Caco-2 (cell line): Measurements from ENCODE around the gene HTR3D. TPM values are rescaled to one million over a fixed set of nuclear protein-coding genes. Genes with fewer than 3 reads are reported as not detected.
"Not testable (repeated sequence)": the region's sequence is repeated elsewhere in the genome, so short reads cannot be mapped to it uniquely, and the experiment has no call there.

Source experiments
- BruUV-seq: library from RNA; stranded (reverse); fragments of 400-500 nt; replicated peaks from 2 replicates; lab custom pipeline; 2021; lab: Mats Ljungman, UMichigan
- CTCF ChIA-PET: fragments of 300-600 bp; sonication (Branson Sonifier 250); formaldehyde crosslinking; loops from one replicate; lab custom pipeline; 2022; ENCODE audit warnings: antibody characterized with exemption; lab: Charles Lee
- POLR2A ChIA-PET: fragments of 300-600 bp; sonication (Branson Sonifier 250); formaldehyde crosslinking; loops from one replicate; lab custom pipeline; 2022; ENCODE audit warnings: antibody characterized with exemption; lab: Charles Lee
- DNase-seq, 2 experiments: peaks; one replicate each; pipeline versions ENCODE4 v3.0.0 to v3.0.0-alpha.2; 2020 to 2022
- H3K27me3 ChIP-seq: replicated peaks from 2 replicates; pipeline ENCODE4 v1.6.0; 2011; ENCODE audit warnings: low read length; ENCODE audit not compliant: control insufficient read depth, insufficient read depth
- H3K36me3 ChIP-seq: 2 replicates; pipeline ENCODE4 v1.5.1; 2011; ENCODE audit warnings: low read length; ENCODE audit not compliant: control insufficient read depth, insufficient read depth
- H3K4me1 ChIP-seq: fragments of 250-450 bp; sonication (Bioruptor Pico); 2 replicates; pipeline ENCODE4 v1.5.1; 2020; ENCODE audit warnings: mild to moderate bottlenecking
- H3K4me3 ChIP-seq: 2 replicates; pipeline ENCODE4 v1.5.1; 2011; ENCODE audit warnings: low read depth, mild to moderate bottlenecking, control low read depth, low read length
- H3K9me3 ChIP-seq: fragments of 250-450 bp; sonication (Bioruptor Pico); 2 replicates; pipeline ENCODE4 v1.5.1; 2020; ENCODE audit warnings: mild to moderate bottlenecking, moderate library complexity
- H3K27ac Mint-ChIP-seq: one replicate; pipeline ENCODE4 v1.8.0; 2022; ENCODE audit warnings: mixed read lengths; ENCODE audit not compliant: unreplicated experiment
- H3K27me3 Mint-ChIP-seq: one replicate; pipeline ENCODE4 v1.8.0; 2022; ENCODE audit warnings: mixed read lengths; ENCODE audit not compliant: insufficient read depth, unreplicated experiment
- H3K36me3 Mint-ChIP-seq: one replicate; pipeline ENCODE4 v1.8.0; 2022; ENCODE audit warnings: mild to moderate bottlenecking, mixed read lengths; ENCODE audit not compliant: insufficient read depth, unreplicated experiment
- H3K4me1 Mint-ChIP-seq: one replicate; pipeline ENCODE4 v1.8.0; 2022; ENCODE audit warnings: low read depth, mixed read lengths; ENCODE audit not compliant: unreplicated experiment
- H3K4me3 Mint-ChIP-seq: one replicate; pipeline ENCODE4 v1.8.0; 2022; ENCODE audit warnings: mild to moderate bottlenecking, moderate library complexity, mixed read lengths; ENCODE audit not compliant: unreplicated experiment
- H3K9me3 Mint-ChIP-seq: one replicate; pipeline ENCODE4 v1.8.0; 2022; ENCODE audit warnings: mixed read lengths; ENCODE audit not compliant: unreplicated experiment
- CTCF ChIP-seq, 2 experiments: fragments of 200-600 bp in 1 of 2; IDR thresholded peaks; 1 replicate in 1 of 2; 2 replicates in 1 of 2; pipeline versions ENCODE4 v1.5.1 to v1.8.0; 2011 to 2022; ENCODE audit warnings: antibody characterized with exemption in 1 of 2, control low read depth in 1 of 2, inconsistent platforms in 1 of 2, low read depth in 1 of 2, low read length in 1 of 2, mild to moderate bottlenecking in 1 of 2, moderate library complexity in 1 of 2; ENCODE audit not compliant: insufficient read depth in 1 of 2, severe bottlenecking in 1 of 2, unreplicated experiment in 1 of 2
- intact Hi-C: fragments of 100-400 bp; cut with micrococcal nuclease; formaldehyde crosslinking; loops from one replicate; pipeline ENCODE4 v1.10.0; 2022; ENCODE audit not compliant: unreplicated experiment
- total RNA-seq: library from RNA; stranded (reverse); gene quantifications from 2 replicates; pipeline ENCODE4 v1.2.3, GENCODE V29; 2022

HTR3D gene
- total RNA-seq, 1 experiment from 2014 or later, result not detected

- BruUV-seq, result no TSS peak
- intact Hi-C loops, result loop anchor here (1.0 to 5.0 kb wide), 5 partner anchors 27 to 123 kb away; no protein-coding TSS in a partner anchor
- ChIA-PET CTCF (interaction anchor here (0.7 to 1.0 kb wide), 12 partner anchors 12 to 271 kb away, joined by 3 to 11 read pairs (median 3); partner anchors contain the start of gene PARL), POLR2A (interaction anchor here (1.0 kb wide), 4 partner anchors 82 to 170 kb away, joined by 3 to 6 read pairs (median 4); partner anchors contain the start of genes ABCF3 and EIF2B5)
- peaks cover 3% of the 10 kb centered on the region for H3K27me3 Mint-ChIP-seq
- DNase-seq, result peak; percentile 91 to 93
- peak within 1 kb of the TSS; percentile 91 for H3K4me3 Mint-ChIP-seq
- no peaks in the 10 kb centered on the region for H3K36me3 ChIP-seq
- H3K4me1 ChIP-seq, result no peaks in the 10 kb centered on the region
- no peaks in the 10 kb centered on the region for H3K27me3 ChIP-seq
- H3K9me3 ChIP-seq, result no peaks in the 10 kb centered on the region
- H3K9me3 Mint-ChIP-seq, result no peaks in the 10 kb centered on the region
- peak within 1 kb of the TSS; percentile 83 for H3K27ac Mint-ChIP-seq
- H3K4me1 Mint-ChIP-seq, result no peaks in the 10 kb centered on the region
- TF ChIP-seq CTCF (IDR thresholded peaks at IDR 0.05; ENCODE audit: insufficient read depth in 1 of 2, low read depth in 1 of 2, low read length in 1 of 2, severe bottlenecking in 1 of 2, unreplicated experiment in 1 of 2), result peak in 1 of 2 experiments; percentile 45
- H3K4me3 ChIP-seq, result peak within 1 kb of the TSS; percentile 98
- H3K36me3 Mint-ChIP-seq, result peaks cover 9% of the 10 kb centered on the region
Measured at GRCh38 chr3:184017672-184018423, 13.7 kb upstream of the HTR3D start, which contains the start of gene ABCC5. TSS of gene ABCC5 (minus strand) at chr3:184017884. CDS start at chr3:184014392, 3,492 bp downstream.

- DNase-seq, result no peak
- Histone ChIP-seq H3K4me3 (peak overlapping the region; percentile 98), H3K36me3 (no peaks in the 10 kb centered on the region), H3K4me1 (no peaks in the 10 kb centered on the region), H3K27me3 (no peaks in the 10 kb centered on the region), H3K9me3 (no peaks in the 10 kb centered on the region)
- intact Hi-C loops, result loop anchor here (5.0 kb wide), 1 partner anchor 66 kb away; no protein-coding TSS in a partner anchor
- peaks cover 9% of the 10 kb centered on the region for H3K36me3 Mint-ChIP-seq
- peak overlapping the region; percentile 83 for H3K27ac Mint-ChIP-seq
- H3K4me1 Mint-ChIP-seq, result no peaks in the 10 kb centered on the region
- H3K27me3 Mint-ChIP-seq, result peaks cover 3% of the 10 kb centered on the region
- TF ChIP-seq CTCF (IDR thresholded peaks at IDR 0.05; ENCODE audit: insufficient read depth in 1 of 2, low read depth in 1 of 2, low read length in 1 of 2, severe bottlenecking in 1 of 2, unreplicated experiment in 1 of 2), result no peak
- ChIA-PET POLR2A (interaction anchor here (1.0 kb wide), 4 partner anchors 81 to 171 kb away, joined by 3 to 6 read pairs (median 4); partner anchors contain the start of genes ABCF3 and EIF2B5), CTCF (interaction anchor here (0.8 to 1.0 kb wide), 8 partner anchors 12 to 134 kb away, joined by 3 to 11 read pairs (median 4); partner anchors contain the start of gene PARL)
- BruUV-seq, result no TSS peak
- H3K4me3 Mint-ChIP-seq, result peak overlapping the region; percentile 91
- H3K9me3 Mint-ChIP-seq, result no peaks in the 10 kb centered on the region
Measured at GRCh38 chr3:184018424-184018973, 13.0 kb upstream of the HTR3D start.

- POLR2A ChIA-PET, result no interaction called here
- intact Hi-C loops, result no loop called here
- CTCF ChIA-PET, result no interaction called here
Measured at GRCh38 chr3:184022323-184022722, 9.2 kb upstream of the HTR3D start.

GRCh38 chr3:184025256-184025655, 6.3 kb upstream of the HTR3D start:
- H3K4me3 Mint-ChIP-seq, H3K27ac Mint-ChIP-seq, BruUV-seq, H3K27me3 ChIP-seq, H3K4me1 Mint-ChIP-seq, H3K27me3 Mint-ChIP-seq, H3K4me1 ChIP-seq, H3K9me3 ChIP-seq, H3K36me3 Mint-ChIP-seq, CTCF ChIA-PET, H3K4me3 ChIP-seq, intact Hi-C loops, DNase-seq, H3K9me3 Mint-ChIP-seq, H3K36me3 ChIP-seq, POLR2A ChIA-PET: not testable (repeated sequence)

More at GRCh38 chr3:184022323-184022722, 9.2 kb upstream of the HTR3D start:
- Mint-ChIP-seq H3K4me3 (no peak overlapping the region), H3K27me3 (peaks cover 3% of the 10 kb centered on the region), H3K4me1 (no peaks in the 10 kb centered on the region), H3K36me3 (peaks cover 4% of the 10 kb centered on the region), H3K27ac (no peak overlapping the region), H3K9me3 (no peaks in the 10 kb centered on the region)
- Histone ChIP-seq H3K4me3 (no peak overlapping the region), H3K9me3 (no peaks in the 10 kb centered on the region), H3K36me3 (no peaks in the 10 kb centered on the region), H3K27me3 (no peaks in the 10 kb centered on the region), H3K4me1 (no peaks in the 10 kb centered on the region)
- BruUV-seq, result no TSS peak
- no peak for DNase-seq
- TF ChIP-seq CTCF (IDR thresholded peaks at IDR 0.05; ENCODE audit: insufficient read depth in 1 of 2, low read depth in 1 of 2, low read length in 1 of 2, severe bottlenecking in 1 of 2, unreplicated experiment in 1 of 2), result no peak
